ENCODE data around the gene PALM3.

PALM3 gene

DNA sequence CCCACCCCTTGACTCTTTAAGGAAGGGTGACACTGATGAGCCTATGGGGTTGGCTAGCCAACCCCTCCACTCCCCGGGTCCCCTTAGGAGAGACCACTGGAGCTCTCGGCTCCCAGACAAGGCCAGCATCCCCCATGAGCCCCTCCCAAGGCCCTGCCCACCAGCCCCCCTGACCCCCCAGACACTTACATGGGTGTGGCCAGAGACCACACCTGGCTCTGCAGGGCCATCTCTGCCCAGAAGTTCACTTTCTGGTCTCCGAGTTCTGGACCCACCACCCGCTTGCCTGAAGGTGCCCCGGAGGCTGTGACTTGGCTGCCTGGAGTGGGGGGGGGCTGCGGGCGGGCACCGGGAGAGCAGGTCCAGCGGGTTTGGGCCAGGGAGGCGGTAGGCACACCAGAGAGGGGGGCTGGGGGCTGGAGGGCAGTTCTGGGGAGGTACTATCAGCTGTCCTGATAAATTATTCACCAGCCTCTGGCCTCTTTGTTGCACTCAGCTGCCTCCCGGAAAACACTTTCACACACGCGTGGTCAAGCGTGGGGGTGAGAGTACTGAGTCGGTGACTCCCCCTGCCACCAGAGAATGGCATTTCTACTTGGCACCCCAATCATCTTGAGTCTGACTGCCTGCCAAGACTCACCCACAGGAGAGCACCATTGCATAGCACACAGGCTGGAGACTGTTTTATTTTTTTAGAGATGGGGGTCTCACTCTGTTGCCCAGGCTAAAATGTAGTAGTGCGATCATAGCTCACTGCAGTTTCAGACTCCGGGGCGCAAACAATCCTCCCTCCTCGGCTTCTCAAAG is at the start of gene PALM3:
Gene PALM3, minus strand, starts transcription at position 326 of the 807 bp plus-strand sequence. Its CDS starts 96 bp downstream, at position 230.
- H3K9ac ChIP-seq (ENCODE audit: low read length): no peak within 1 kb of the TSS
- H3K4me1 ChIP-seq (ENCODE audit: control insufficient read depth, insufficient read depth, low read length): peaks cover 5% of the 10 kb centered on the region
- DNase-seq (ENCODE audit: low read depth): no peak
- H3K9me3 ChIP-seq (ENCODE audit: control insufficient read depth, low read length): no peaks in the 10 kb centered on the region
- peaks cover 31% of the 10 kb centered on the region for H3K27me3 ChIP-seq (replicated peaks; ENCODE audit: control insufficient read depth, insufficient read depth, low read length)
- H3K36me3 ChIP-seq (ENCODE audit: control insufficient read depth, insufficient read depth, low read length, severe bottlenecking): no peaks in the 10 kb centered on the region
- no peak within 1 kb of the TSS for H3K4me3 ChIP-seq (ENCODE audit: low read length)

DNA sequence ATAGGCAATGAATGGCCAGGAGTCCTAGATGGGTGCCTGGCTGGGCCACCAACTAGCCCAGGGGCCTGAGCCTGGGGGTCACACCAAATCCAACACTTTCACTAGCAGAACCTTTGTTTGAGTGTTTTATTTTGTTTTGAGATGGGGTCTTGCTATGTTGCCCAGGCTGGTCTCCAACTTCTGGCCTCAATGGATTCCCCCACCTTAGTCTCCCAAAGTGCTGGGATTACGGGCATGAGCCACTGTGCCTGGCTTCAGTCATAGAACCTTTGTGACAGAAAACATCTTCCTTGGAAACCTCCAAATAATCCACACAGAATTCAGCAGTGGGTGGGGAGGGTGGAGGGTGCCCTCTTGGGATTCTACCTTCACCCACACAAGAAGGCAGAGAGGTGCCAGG is 49.6 kb upstream of the PALM3 start:
- Histone ChIP-seq H3K4me1 (ENCODE audit: control insufficient read depth, insufficient read depth, low read length) (peaks cover 65% of the 10 kb centered on the region), H3K9ac (ENCODE audit: low read length) (no peak overlapping the region)
- no peak for DNase-seq (ENCODE audit: low read depth)

GRCh38 chr19:14110650-14111049 is 48.8 kb upstream of the PALM3 start:
- H3K27me3 ChIP-seq (replicated peaks; ENCODE audit: control insufficient read depth, insufficient read depth, low read length): no peaks in the 10 kb centered on the region
- H3K4me1 ChIP-seq (ENCODE audit: control insufficient read depth, insufficient read depth, low read length): peaks cover 57% of the 10 kb centered on the region
- H3K36me3 ChIP-seq (ENCODE audit: control insufficient read depth, insufficient read depth, low read length, severe bottlenecking): peaks cover 15% of the 10 kb centered on the region
- H3K9ac ChIP-seq (ENCODE audit: low read length): peak overlapping the region; percentile 34
- no peaks in the 10 kb centered on the region for H3K9me3 ChIP-seq (ENCODE audit: control insufficient read depth, low read length)
- no peak overlapping the region for H3K4me3 ChIP-seq (ENCODE audit: low read length)
- no peak for DNase-seq (ENCODE audit: low read depth)

More for the DNA sequence above, 49.6 kb upstream of the PALM3 start:
- Histone ChIP-seq H3K27me3 (replicated peaks; ENCODE audit: control insufficient read depth, insufficient read depth, low read length) (no peaks in the 10 kb centered on the region), H3K4me3 (ENCODE audit: low read length) (no peak overlapping the region), H3K36me3 (ENCODE audit: control insufficient read depth, insufficient read depth, low read length, severe bottlenecking) (peaks cover 6% of the 10 kb centered on the region), H3K9me3 (ENCODE audit: control insufficient read depth, low read length) (no peaks in the 10 kb centered on the region)

DNA sequence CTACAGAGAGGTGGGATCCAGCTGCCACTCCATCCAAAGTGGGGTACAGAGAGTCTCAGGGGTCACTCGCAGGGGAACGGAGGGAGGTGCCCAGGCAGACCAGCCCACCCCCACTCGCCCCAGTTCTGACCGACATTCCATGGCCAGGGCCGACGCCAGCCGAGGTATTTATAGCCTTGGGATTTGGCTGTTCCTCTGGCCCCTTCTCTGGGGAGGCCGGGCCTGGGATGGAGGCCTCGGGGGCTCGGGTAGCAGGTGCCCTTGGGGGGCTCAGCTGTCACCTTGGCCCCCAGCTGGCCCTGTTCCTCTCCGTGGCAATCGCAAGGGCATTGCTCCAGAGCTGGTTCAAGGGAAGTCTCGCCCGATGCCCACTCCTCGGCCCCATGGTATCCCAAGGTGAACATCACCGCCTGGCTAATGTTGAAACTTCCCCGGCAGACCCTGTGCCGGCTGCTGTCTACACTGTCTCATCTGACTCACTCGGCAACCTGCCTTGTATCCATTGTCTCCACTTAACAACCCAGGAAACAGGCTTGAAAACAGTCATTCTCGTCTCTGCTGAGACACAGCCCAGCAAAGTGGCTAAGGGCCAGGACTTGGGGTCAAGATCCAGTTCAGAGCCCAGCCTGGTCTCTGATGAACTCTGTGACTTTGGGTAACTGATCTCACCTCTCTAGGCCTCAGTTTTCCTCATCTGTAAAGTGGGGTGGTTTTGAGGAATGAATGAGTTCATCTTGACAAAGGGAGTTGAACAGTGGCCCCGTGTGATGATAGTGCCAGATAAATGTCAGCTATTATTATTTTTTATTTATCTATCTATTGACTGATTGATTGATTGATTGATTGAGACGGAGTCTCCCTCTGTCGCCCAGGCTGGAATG is 45.9 kb upstream of the PALM3 start:
- H3K27me3 ChIP-seq (replicated peaks; ENCODE audit: control insufficient read depth, insufficient read depth, low read length): no peaks in the 10 kb centered on the region
- no peak for DNase-seq (ENCODE audit: low read depth)

DNA sequence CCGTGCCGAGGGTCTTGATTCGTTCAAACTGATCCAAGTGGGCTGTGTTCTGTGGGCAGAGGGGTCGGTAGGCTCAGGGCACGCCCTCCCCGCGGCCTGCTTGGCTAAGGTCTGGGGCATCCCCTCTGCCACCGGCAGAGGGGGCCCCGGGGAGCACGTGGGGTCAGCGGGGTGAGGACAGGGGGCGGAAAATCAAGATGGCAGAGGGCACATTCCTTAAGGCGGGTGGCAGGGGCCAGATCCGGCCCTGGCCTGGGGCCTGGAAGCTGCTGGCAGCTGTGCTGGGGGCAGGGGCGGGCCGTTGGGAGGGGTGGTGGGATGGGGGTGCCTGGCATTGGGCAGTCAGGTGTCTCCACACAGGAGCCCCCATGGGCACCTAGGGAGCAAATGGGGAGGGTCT is 45.0 kb upstream of the PALM3 start:
- peaks cover 38% of the 10 kb centered on the region for H3K36me3 ChIP-seq (ENCODE audit: control insufficient read depth, insufficient read depth, low read length, severe bottlenecking)
- no peaks in the 10 kb centered on the region for H3K27me3 ChIP-seq (replicated peaks; ENCODE audit: control insufficient read depth, insufficient read depth, low read length)
- H3K4me3 ChIP-seq (ENCODE audit: low read length): no peak overlapping the region
- DNase-seq (ENCODE audit: low read depth): no peak
- H3K9ac ChIP-seq (ENCODE audit: low read length): no peak overlapping the region
- peaks cover 33% of the 10 kb centered on the region for H3K4me1 ChIP-seq (ENCODE audit: control insufficient read depth, insufficient read depth, low read length)
- H3K9me3 ChIP-seq (ENCODE audit: control insufficient read depth, low read length): no peaks in the 10 kb centered on the region

More for the DNA sequence above, 45.9 kb upstream of the PALM3 start:
- Histone ChIP-seq H3K4me1 (ENCODE audit: control insufficient read depth, insufficient read depth, low read length) (peaks cover 32% of the 10 kb centered on the region), H3K9ac (ENCODE audit: low read length) (no peak overlapping the region), H3K4me3 (ENCODE audit: low read length) (no peak overlapping the region), H3K9me3 (ENCODE audit: control insufficient read depth, low read length) (no peaks in the 10 kb centered on the region), H3K36me3 (ENCODE audit: control insufficient read depth, insufficient read depth, low read length, severe bottlenecking) (peaks cover 30% of the 10 kb centered on the region)

- H3K9me3 ChIP-seq (ENCODE audit: control insufficient read depth, low read length): no peaks in the 10 kb centered on the region
- H3K9ac ChIP-seq (ENCODE audit: low read length): no peak overlapping the region
- H3K36me3 ChIP-seq (ENCODE audit: control insufficient read depth, insufficient read depth, low read length, severe bottlenecking): peaks cover 43% of the 10 kb centered on the region
- H3K4me3 ChIP-seq (ENCODE audit: low read length): no peak overlapping the region
- peaks cover 27% of the 10 kb centered on the region for H3K4me1 ChIP-seq (ENCODE audit: control insufficient read depth, insufficient read depth, low read length)
- no peaks in the 10 kb centered on the region for H3K27me3 ChIP-seq (replicated peaks; ENCODE audit: control insufficient read depth, insufficient read depth, low read length)
- no peak for DNase-seq (ENCODE audit: low read depth)
Measured at GRCh38 chr19:14105680-14106079, 43.8 kb upstream of the PALM3 start.

GRCh38 chr19:14103310-14103709 is 41.4 kb upstream of the PALM3 start:
- Histone ChIP-seq H3K4me1 (ENCODE audit: control insufficient read depth, insufficient read depth, low read length) (peaks cover 20% of the 10 kb centered on the region), H3K27me3 (replicated peaks; ENCODE audit: control insufficient read depth, insufficient read depth, low read length) (no peaks in the 10 kb centered on the region), H3K9me3 (ENCODE audit: control insufficient read depth, low read length) (no peaks in the 10 kb centered on the region), H3K9ac (ENCODE audit: low read length) (no peak overlapping the region), H3K36me3 (ENCODE audit: control insufficient read depth, insufficient read depth, low read length, severe bottlenecking) (peaks cover 58% of the 10 kb centered on the region), H3K4me3 (ENCODE audit: low read length) (no peak overlapping the region)
- DNase-seq (ENCODE audit: low read depth): no peak

- H3K27me3 ChIP-seq (replicated peaks; ENCODE audit: control insufficient read depth, insufficient read depth, low read length): no peaks in the 10 kb centered on the region
- no peaks in the 10 kb centered on the region for H3K9me3 ChIP-seq (ENCODE audit: control insufficient read depth, low read length)
- no peak overlapping the region for H3K4me3 ChIP-seq (ENCODE audit: low read length)
- peaks cover 17% of the 10 kb centered on the region for H3K4me1 ChIP-seq (ENCODE audit: control insufficient read depth, insufficient read depth, low read length)
- peaks cover 63% of the 10 kb centered on the region for H3K36me3 ChIP-seq (ENCODE audit: control insufficient read depth, insufficient read depth, low read length, severe bottlenecking)
- peak overlapping the region; percentile 5 for H3K9ac ChIP-seq (ENCODE audit: low read length)
- DNase-seq (ENCODE audit: low read depth): no peak
Measured at GRCh38 chr19:14102756-14103155, 40.9 kb upstream of the PALM3 start.

DNA sequence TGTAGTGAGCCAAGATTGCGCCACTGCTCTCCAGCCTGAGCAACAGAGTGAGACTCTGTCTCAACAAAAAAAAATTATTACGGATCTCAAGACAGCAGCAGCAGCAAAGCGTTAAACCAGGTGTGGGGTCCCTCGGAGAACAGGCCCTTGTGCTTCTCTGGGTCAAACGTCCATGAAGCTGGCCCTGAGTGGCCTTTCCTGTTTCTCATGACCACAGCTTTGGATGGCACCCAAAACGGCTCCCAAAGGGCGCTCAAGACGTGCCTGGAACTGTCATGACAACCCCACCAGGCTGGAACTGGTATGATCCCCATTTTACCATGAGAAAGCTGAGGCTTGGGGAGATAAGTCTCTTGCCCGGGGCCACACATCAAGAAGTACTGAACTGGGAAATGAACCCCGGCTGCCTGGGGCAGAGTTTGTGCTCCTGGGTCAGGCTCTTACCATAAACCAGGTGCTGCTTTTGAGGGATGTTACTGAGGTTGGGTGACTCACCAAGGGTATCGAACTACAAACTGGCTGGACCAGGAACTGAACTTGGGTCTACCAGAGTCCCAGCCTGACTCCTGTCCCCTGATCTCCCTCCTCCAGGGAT is 40.3 kb upstream of the PALM3 start:
- peaks cover 69% of the 10 kb centered on the region for H3K36me3 ChIP-seq (ENCODE audit: control insufficient read depth, insufficient read depth, low read length, severe bottlenecking)
- H3K4me1 ChIP-seq (ENCODE audit: control insufficient read depth, insufficient read depth, low read length): peaks cover 15% of the 10 kb centered on the region
- no peaks in the 10 kb centered on the region for H3K9me3 ChIP-seq (ENCODE audit: control insufficient read depth, low read length)
- no peak for DNase-seq (ENCODE audit: low read depth)
- peak overlapping the region; percentile 5 for H3K9ac ChIP-seq (ENCODE audit: low read length)
- no peak overlapping the region for H3K4me3 ChIP-seq (ENCODE audit: low read length)
- no peaks in the 10 kb centered on the region for H3K27me3 ChIP-seq (replicated peaks; ENCODE audit: control insufficient read depth, insufficient read depth, low read length)

DNA sequence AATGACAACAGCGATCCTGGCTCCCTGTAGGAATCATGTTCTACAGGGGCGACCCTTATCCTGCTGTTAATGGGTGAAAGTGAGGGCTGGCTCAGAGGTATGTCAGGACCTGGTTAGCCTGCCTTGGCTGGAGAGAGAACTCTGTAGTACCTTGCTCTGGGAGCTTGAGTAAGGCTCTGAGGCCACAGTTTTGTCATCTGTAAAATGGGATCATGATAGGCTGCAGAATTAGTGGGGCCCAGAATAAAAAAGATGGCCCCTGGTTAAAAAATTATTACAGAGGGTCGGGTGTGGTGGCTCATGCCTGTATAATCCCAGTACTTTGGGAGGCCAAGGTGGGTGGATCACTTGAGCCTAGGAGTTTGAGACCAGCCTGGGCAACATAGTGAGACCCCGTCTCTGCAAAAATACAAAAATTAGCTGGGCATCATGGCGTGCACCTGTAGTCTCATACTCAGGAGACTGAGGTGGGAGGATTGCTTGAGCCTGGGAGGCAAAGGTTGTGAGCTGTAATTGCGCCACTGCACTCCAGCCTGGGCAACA is 39.2 kb upstream of the PALM3 start:
- H3K9me3 ChIP-seq (ENCODE audit: control insufficient read depth, low read length): no peaks in the 10 kb centered on the region
- no peak for DNase-seq (ENCODE audit: low read depth)
- peaks cover 15% of the 10 kb centered on the region for H3K4me1 ChIP-seq (ENCODE audit: control insufficient read depth, insufficient read depth, low read length)
- no peaks in the 10 kb centered on the region for H3K27me3 ChIP-seq (replicated peaks; ENCODE audit: control insufficient read depth, insufficient read depth, low read length)
- no peak overlapping the region for H3K4me3 ChIP-seq (ENCODE audit: low read length)
- H3K36me3 ChIP-seq (ENCODE audit: control insufficient read depth, insufficient read depth, low read length, severe bottlenecking): peaks cover 72% of the 10 kb centered on the region
- no peak overlapping the region for H3K9ac ChIP-seq (ENCODE audit: low read length)

Data from adipocyte (in vitro differentiated cells).